NCI-H146 (cell line): ENCODE results near the gene THRAP3.
"Not testable (repeated sequence)": the region's sequence is repeated elsewhere in the genome, so short reads cannot be mapped to it uniquely, and the experiment has no call there.

Source experiments
- DNase-seq: peaks from one replicate; lab custom pipeline; 2025; lab: John Stamatoyannopoulos, UW

Gene THRAP3

DNA sequence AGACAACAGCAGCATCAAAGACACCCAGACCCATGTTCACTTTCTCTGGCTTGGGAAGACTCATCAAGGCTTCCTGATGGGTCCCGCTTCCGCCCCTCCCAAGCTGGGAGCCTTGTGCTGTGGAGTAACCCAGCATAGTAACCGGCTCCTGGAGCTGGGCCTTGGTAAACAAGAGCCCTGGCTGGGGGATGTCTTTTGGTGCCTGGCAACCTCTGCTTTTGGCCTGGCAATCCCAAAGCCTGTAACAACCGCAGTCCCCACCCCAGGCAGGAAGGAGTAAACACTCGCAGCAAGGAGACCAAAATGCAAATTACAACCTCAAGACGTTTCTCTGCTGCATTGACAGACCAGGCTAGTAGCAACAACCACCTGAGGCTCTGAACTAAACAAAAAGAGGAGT, 16.9 kb upstream of the THRAP3 start:
- DNase-seq, result no peak

DNA sequence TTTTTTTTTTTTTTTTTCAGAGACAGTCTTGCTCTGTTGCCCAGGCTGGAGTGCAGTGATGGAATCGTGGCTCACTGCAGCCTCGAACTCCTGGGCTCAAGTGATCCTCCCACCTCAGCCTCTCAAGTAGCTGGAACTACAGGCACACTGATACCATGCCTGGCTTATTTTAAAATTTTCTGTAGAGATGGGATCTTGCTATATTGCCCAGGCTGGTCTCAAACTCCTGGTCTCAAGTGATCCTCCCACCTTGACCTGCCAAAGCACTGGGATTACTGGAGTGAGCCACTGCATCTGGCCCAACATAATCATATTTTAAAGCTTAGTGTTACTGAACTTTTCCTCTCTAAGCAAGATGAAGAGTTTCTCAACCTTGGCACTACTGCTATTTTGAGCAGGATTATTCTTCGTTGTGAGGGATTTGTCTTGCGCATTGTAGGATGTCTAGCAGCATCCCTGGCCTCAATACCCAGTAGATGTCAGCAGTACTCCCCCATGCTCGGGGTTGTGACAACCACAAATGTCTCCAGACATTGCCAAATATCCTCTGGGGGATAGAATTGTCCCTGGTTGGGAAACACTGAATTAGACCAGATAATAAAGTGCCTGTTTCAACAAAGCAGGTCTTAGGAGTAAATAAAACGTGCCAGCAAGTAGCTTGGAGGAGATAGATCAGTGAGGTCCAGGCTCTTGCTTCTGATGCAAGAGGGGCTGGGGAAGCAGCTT, 15.1 kb upstream of the THRAP3 start:
- no peak for DNase-seq

DNA sequence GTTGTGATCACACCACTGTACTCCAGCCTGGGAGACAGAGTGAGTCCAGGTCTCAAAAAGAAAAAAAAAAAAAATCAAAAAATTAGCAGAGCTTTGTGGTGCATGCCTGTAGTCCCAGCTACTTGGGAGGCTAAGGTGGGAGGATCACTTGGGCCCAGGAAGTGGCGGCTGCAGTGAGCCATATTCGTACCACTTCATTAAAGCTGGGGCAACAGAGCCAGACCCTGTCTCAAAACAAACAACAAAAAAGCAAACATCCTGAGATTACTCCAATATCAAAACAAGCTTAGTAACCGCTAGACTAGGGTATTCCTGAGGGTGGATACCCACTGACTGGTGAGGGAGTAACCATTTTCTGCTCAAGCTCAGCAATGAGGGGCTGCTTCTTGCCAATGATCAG, 12.9 kb upstream of the THRAP3 start:
- no peak for DNase-seq

DNA sequence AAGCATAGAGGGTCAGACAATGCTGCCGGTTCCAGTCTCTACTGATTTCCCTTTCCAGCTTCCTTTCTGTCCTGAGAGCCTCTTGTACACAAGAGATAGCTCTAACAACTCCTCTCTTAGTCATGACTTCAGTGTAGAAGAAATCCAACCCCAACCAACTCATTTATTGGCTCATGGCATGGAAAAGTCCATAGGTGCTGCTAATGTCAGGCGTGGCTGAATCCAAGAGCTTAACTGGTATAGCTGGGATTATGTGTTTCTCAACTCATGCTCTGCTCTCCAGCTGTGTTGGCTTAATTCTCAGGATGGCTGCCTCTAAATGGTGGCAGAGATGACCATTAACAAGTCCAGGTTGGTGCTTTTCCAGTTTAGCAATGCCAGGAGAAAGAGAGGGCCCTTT, 12.4 kb upstream of the THRAP3 start:
- DNase-seq, result no peak

DNA sequence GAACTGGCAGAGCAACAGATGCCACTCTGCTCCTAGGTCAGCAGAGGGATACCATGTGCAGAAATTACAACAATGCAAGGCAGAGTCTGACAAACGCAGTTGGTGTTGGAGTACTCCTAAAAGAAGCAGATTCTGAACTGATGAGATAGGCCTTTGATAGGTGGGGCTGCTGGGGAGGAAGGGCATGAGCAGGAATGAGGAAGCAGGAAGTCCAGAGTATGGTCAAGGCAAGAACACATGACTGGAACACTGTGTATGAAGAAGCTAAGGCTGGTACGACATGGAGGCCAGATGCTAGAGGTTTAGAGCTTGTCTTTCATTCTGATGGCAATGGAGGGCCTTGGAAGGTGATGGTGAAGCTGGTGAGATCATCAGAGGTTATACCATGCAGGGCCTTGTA, 11.5 kb upstream of the THRAP3 start:
- no peak for DNase-seq

DNA sequence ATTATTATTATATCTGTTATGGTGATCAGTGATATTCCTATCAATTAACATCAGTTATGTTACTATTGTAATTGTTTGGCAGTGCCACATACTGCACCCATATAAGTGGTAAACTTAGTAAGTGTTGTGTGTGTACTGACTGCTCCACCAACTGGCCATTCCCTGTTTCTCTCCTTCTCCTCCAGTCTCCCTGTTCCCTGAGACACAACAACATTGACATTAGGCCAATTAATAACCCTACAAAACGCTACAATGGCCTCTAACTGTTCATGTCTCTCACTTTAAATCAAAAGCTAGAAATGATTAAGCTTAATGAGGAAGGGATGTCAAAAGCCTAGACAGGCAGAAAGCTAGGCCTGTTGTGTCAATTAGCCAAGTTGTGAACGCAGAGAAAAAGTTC, 6.6 kb upstream of the THRAP3 start:
- DNase-seq, result no peak

DNA sequence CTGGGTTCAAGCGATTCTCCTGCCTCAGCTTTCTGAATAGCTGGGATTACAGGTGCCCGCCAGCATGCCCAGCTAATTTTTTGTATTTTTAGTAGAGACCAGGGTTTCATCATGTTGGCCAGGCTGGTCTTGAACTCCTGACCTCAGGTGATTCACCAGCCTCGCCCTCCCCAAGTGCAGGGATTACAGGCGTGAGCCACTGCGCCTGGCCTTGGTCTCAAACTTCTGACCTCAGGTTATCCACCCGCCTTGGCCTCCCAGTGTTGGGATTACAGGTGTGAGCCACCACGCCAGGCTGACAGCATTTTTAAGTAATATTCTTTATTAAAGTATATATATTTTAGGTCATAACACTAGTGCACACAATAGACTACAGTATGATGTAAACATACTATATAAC, 2.3 kb upstream of the THRAP3 start:
- not testable (repeated sequence) for DNase-seq

DNA sequence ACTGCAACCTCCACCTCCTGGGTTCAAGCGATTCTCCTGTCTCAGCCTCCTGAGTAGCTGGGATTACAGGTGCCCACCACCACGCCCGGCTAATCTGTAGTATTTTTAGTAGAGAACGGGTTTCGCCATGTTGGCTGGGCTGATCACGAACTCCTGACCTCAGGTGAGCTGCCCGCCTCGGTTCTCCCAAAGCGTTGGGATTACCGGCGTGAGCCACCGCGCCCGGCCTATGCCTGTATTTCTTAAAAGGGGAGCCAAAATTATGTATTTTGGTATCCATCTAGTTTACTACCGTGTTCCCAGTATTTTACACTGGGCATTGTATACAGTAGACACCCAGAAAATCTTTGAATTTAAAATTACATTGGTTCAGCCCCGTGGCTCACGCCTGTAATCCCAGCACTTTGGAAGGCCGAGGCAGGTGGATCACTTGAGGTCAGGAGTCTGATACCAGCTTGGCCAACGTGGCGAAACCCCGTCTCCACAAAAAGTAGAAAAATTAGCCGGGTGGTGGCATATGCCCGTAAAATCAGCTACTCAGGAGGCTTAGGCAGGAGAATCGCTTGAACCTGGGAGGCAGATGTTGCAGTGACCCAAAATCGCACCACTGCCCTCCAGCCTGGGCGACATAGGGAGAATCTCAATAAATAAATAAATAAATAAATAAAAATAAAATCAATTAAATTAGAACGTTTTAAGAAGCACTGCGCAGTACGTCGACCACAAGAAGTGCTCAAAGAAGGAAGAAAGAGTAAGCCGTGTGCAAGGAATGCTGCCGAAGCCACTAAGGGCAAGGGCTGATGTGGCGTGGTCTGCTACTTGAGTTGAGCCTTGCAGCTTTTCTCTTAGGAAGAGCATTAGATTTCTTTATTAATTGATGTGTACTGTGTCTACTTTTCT, 1.5 kb upstream of the THRAP3 start:
- DNase-seq, result no peak

DNA sequence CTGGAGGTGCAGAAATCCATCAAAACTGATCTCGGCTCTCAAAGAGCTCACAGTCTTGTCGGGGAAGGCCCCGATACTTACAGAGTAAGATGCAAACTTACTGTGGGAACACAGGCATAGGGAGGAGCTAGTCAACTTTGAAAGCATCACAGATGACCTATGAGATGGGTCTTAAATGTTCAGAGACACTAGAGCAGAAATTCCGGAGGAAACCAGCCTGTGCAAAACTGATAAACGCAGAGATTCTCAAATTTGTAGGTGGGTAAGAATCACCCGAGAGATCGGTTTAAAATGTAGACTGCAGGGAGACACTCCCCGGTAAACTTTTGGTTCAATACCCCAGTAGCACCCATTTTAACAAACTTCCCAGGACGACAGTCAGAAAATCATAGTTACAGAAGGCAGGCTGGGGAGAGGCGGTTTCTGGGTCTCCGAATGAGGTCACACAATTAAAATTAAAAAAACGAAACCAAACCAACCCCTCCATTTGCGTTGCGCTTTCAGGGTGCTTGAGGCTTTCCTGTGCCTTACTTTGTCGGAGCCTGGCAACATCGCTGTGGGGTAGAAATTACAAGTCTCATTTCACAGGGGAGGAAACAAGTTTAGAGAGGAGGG, 755 bp upstream of the THRAP3 start:
- DNase-seq, result peak; percentile 5

DNA sequence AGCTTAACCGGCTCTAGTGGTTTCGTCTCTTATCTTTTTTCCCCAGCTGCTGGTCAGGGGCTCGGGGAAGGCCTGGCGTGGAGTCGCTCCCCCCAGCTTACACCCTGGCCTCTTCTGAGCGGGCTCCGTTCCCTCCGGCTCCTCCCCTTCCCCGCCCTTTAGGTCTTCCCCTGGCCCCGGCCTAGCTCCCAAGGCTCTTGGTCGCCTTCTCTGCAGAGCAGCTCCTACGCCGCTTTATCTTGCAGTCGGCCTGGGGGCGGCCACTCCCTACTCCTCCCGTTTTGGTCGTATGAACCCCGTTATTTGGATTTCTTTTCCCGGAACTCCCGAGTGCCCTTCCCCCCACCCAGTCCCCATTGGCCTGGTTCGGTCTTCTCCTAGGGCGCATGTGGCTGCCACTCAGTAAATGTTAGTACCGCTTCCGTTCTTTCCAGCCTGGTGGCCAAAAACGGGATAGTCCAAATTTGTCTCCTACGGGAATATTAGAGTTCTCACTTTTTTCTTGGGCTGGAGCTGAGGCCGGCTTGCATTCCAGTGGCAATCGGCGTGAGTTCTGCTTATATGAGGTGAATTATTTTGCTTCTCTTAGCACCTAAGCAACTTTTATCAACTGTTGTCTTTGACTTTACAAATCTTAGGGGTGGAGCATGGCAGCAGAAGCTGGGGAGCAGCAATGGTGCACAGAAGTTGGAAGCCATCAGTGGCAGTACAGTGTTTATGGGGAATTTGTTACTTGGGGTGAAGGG, 467 bp downstream of the THRAP3 start:
- DNase-seq, result peak; percentile 69

DNA sequence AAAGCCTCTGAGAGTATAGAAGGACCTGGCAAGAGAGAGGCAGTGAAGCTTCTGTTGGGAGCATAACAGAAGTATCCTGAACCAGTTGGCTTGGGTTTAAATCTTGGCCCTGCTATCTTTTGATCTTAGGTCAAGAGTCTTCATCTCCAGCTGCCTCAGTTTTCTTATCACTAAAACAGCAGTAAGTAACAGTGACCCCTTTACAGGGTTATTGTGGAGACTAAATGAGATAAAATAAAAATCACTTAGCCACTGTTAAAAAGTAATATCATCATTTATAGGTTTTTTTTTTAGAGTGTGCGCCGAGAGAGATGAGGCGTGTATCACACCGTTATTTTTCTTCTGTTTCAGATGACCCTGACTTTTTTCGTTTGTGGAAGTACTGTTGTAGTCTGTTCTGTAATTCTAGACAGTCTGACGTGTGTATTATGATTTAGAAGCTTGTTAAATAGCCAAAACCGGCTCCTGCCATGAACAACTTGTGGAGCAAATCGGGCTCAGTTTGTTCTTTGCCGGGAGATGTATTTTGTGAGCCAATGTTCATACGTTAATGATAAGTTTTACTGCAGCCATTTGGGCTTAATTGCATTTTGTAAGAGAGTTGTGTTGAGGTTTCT, 1.1 kb downstream of the THRAP3 start:
- DNase-seq, result no peak

DNA sequence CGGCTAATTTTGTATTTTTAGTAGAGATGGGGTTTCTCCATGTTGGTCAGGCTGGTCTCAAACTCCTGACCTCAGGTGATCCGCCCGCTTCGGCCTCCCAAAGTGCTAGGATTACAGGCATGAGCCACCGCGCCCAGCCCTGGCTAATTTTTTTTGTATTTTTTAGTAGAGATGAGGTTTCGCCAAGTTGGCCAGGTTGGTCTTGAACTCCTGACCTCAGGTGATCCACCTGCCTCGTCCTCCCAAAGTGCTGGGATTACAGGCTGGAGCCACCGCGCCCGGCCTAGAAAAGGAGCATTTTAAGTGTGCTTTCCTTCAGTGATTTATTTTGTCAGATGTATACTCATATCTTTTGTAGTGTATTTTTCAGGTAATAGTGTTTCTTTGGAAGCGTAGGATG, 6.0 kb downstream of the THRAP3 start:
- not testable (repeated sequence) for DNase-seq

DNA sequence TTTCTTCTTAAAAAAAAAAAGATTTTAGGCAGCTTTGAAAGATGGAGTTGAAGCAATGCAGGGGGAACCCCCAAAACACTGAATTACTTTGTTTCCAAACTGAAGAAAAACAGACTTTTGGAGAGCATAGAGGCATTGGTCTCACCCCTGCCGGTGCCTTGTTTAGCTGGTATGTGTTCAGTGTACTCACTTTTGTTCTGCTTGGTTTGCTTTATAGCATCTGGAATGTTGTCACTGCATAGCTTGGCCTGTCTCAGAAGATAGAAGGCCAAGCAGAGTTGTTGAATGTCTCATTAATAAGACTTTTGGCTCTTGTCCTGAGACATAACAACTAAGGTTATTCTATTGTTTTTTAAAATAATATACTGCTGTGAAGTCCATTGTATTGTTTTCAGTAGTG, 6.9 kb downstream of the THRAP3 start:
- no peak for DNase-seq

DNA sequence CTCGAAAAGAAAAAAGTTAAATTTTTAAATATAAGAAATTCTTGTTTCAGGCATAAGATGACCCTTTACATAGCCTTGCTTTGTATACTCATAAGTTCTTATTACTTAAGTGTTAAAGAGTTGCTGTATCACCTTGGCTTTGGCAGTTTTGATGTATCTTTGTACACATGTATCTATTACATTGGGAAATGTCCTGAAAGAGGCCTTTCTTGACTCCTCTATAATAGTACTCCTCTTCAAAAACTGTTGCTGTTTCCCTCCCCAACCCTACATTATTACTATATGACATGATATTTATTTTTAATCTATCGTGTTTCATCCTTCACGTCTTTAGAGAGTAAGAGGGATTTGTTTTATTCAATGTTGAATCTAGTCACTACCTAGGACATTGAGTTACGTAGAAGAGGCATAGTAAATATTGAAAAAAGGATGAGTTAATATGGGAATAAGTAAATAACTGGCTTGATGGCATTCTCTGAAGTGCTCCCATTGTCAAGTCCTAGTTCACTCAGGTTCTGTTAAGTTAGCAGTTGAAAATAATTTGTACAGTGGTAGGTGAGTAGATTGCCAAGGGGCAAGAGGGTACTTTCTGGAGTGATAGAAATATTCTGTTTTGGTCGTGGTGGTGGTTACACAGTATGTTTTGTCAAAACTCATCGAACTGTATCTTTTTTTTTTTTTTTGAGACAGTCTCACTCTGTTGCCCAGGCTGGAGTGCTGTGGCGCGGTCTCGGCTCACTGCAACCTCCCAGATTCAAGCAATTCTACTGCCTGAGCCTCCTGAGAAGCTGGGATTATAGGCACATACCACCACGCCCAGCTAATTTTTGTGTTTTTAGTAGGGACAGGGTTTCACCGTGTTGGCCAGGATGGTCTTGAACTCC, 8.2 kb downstream of the THRAP3 start:
- no peak for DNase-seq

DNA sequence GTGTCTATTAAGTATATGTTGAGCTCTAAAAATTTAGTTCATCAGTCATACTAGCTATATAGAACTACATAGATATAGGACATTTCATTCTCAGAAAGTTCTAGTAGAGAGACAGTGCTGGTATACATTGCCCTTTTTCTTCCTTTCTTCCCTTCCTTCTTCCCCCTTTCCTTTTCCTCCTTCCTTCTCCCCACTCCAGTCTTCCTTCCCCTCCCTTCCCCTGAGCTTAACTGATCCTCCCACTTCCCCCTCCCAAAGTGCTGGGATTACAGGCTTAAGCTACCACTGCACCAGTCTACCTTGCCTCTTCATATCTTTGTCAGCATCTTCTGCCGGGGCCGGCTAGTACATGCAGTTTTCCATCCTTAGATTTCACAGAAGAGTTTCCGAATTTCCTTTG, 12.1 kb downstream of the THRAP3 start:
- DNase-seq, result no peak

DNA sequence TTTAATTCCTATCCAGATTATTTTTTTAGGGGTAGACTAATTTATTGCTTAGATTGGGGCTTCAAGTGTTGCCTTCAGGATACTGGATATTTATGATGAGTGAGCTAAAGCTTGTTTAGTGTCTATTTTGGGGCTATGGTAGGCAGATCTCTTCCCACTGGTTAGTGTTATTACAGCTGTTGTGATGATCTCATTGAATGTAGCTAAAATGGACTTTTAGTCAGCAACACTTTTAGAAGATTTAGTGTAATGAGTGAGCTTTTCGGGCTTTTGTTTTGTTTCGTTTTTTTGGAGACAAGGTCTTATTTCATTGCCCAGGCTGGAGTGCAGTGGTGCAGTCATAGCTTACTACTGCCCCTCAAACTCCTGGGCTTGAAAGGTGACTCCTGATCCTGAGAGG, 14.2 kb downstream of the THRAP3 start:
- DNase-seq, result no peak

DNA sequence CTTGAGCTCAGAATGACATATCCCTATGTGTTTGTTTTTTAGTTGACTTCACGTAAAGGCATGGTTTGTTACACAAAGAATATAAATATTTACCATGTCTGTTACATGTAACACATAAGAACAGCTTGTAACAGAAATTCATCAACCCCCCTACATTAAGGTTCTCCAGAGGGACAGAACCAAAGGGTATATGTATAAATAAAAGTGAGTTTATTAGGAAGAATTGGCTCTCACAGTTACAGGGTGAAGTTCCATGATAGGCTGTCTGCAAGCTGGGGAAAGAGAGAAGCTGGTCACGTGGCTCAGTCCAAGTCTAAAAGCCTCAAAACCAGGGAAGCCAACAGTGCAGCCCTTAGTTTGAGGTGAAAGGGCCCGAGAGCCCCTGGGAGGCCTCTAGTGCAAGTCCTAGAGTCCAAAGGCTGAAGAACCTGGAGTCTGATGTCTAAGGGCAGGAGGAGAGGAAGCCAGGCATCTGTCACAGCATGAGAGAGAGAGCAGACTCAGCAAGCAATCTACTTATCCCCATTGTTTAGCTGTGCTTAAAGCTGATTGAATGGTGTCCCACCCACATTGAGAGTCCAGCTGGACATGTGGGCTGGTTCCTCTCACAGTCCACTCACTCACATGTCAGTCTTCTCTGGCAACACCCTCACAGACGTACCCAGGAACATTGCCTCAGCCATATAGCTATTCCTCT, 15.8 kb downstream of the THRAP3 start:
- peak; percentile 36 for DNase-seq

DNA sequence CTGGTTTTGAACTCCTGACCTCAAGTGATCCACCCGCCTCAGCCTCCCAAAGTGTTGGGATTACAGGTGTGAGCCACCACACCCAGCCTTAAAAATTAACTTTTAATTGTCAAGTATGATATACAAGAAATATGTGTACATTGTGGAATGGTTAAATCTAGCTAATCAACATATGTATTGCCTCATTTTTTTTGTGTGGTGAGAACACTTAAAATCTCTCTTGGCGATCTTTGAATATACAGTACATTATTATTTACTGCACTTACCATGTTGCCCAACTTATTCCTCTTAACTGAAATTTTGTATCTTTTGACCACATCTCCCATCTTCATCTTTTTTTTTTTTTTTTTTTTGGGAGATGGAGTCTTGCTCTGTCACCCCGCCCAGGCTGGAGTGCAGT, 23.3 kb downstream of the THRAP3 start:
- no peak for DNase-seq

DNA sequence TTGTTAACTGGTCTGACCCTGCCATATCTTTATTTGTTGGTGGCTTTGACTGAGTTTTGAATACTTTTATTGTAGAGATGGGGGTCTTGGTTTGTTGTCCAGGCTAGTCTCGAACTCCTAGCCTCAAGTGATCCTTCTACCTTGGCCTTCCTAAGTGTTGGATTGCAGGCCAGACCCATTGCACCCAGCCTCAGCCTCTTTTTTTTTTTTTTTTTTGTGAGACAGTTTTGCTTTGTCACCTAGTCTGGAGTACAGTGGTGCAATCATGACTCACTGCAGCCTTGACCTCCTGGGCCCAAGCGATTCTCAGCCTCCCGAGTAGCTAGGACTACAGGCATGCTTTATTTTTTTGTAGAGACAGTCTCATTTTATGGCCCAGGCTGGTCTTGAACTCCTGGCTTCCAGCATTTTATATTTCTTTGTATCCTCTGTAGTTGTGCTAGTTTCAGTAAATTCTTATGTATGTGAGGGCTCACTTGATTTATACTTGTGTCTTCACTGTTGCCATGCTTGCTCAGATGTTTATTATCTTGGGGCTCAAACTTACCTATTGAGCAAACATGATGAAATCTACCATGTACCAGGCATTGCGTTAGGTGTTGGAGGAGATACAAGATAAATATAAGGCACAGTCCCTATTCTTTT, 24.1 kb downstream of the THRAP3 start:
- DNase-seq, result no peak
